ENCODE measurements around the gene SEPTIN3.
"Not testable (repeated sequence)": the region's sequence is repeated elsewhere in the genome, so short reads cannot be mapped to it uniquely, and the experiment has no call there.

SEPTIN3 gene

GRCh38 chr22:41940832-41941765 lies 28.1 kb upstream of the SEPTIN3 start:
- peak; percentile 78 for DNase-seq (ENCODE audit: low spot score)

GRCh38 chr22:41943661-41944209 lies 25.5 kb upstream of the SEPTIN3 start:
- DNase-seq (ENCODE audit: low spot score), result no peak

- peak; percentile 91 for DNase-seq (ENCODE audit: low spot score)
Measured at GRCh38 chr22:41946629-41947423, 22.4 kb upstream of the SEPTIN3 start, which contains the start of gene CENPM. Gene CENPM (minus strand): TSS chr22:41947152. CDS start chr22:41947076, 76 bp downstream.

GRCh38 chr22:41947424-41948080 lies 21.7 kb upstream of the SEPTIN3 start:
- no peak for DNase-seq (ENCODE audit: low spot score)

GRCh38 chr22:41948142-41948541 lies 21.1 kb upstream of the SEPTIN3 start:
- no peak for DNase-seq (ENCODE audit: low spot score)

GRCh38 chr22:41948928-41949296 lies 20.3 kb upstream of the SEPTIN3 start:
- not testable (repeated sequence) for DNase-seq (ENCODE audit: low spot score)

GRCh38 chr22:41949297-41949965 lies 19.8 kb upstream of the SEPTIN3 start:
- no peak for DNase-seq (ENCODE audit: low spot score)

- DNase-seq (ENCODE audit: low spot score), result no peak
Measured at GRCh38 chr22:41951898-41952474, 17.3 kb upstream of the SEPTIN3 start, which contains the start of gene SMIM45. Gene SMIM45 (plus strand): TSS chr22:41952150.

- no peak for DNase-seq (ENCODE audit: low spot score)
Measured at GRCh38 chr22:41952713-41953112, 16.5 kb upstream of the SEPTIN3 start.

- no peak for DNase-seq (ENCODE audit: low spot score)
Measured at GRCh38 chr22:41957941-41958556, 11.2 kb upstream of the SEPTIN3 start.

- no peak for DNase-seq (ENCODE audit: low spot score)
Measured at GRCh38 chr22:41963453-41964111, 5.7 kb upstream of the SEPTIN3 start.

- DNase-seq (ENCODE audit: low spot score), result no peak
Measured at GRCh38 chr22:41964112-41964491, 5.1 kb upstream of the SEPTIN3 start.

- no peak for DNase-seq (ENCODE audit: low spot score)
Measured at GRCh38 chr22:41966225-41966606, 3.0 kb upstream of the SEPTIN3 start.

- DNase-seq (ENCODE audit: low spot score), result peak; percentile 68
Measured at GRCh38 chr22:41966607-41967240, 2.5 kb upstream of the SEPTIN3 start.

GRCh38 chr22:41968601-41969000 lies 642 bp upstream of the SEPTIN3 start:
- DNase-seq (ENCODE audit: low spot score), result peak; percentile 69

GRCh38 chr22:41970601-41971000 lies 1.4 kb downstream of the SEPTIN3 start:
- peak; percentile 79 for DNase-seq (ENCODE audit: low spot score)

GRCh38 chr22:41971431-41971830 lies 2.2 kb downstream of the SEPTIN3 start:
- no peak for DNase-seq (ENCODE audit: low spot score)

- no peak for DNase-seq (ENCODE audit: low spot score)
Measured at GRCh38 chr22:41974691-41975290, 5.5 kb downstream of the SEPTIN3 start.
